ENCODE results near the gene TGFB2. TPM values are rescaled to one million over a fixed set of nuclear protein-coding genes. Genes with fewer than 3 reads are reported as not detected.

The TGFB2 gene
- total RNA-seq, 1 experiment from 2014 or later = 0.34 TPM

DNA sequence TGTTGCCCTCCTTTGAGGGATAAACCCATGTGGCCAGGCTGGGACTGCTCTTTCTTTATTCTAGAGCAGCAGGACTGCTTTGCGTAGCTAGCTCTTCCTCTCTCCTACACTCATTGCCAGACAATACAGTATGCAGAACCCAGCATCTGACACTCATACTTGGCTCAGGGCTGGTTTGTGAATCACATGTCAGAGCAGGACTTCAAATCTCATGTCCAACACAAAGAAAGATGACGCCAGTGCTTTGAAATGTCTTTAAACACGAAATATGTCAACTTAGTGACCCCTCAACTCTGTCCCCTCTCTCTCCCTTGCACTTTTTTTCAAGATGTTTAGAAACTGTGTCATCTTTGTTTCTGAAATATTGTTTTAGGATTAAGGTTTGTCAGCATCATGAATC is 135.0 kb downstream of the TGFB2 start:
- intact Hi-C loops (cut with micrococcal nuclease) = no loop called here
- Histone ChIP-seq H3K36me3 (ENCODE audit: control insufficient read depth in 1 of 2, insufficient read depth in 2 of 2, low read length in 2 of 2) (no peaks in the 10 kb centered on the region), H3K9me3 (ENCODE audit: control insufficient read depth in 1 of 2, insufficient read depth in 1 of 2, low read depth in 1 of 2, low read length in 2 of 2) (no peaks in the 10 kb centered on the region), H3K4me1 (ENCODE audit: control insufficient read depth in 1 of 2, insufficient read depth in 2 of 2, low read length in 2 of 2) (peaks cover 0 to 15% of the 10 kb centered on the region in 2 experiments; a peak in 2 of 4 replicates), H3K4me2 (ENCODE audit: low read length) (no peak overlapping the region), H4K20me1 (ENCODE audit: insufficient read depth) (no peaks in the 10 kb centered on the region), H3K79me2 (ENCODE audit: insufficient read depth, low read length) (no peaks in the 10 kb centered on the region), H3K27ac (ENCODE audit: low read depth, low read length) (no peak overlapping the region), H3K27me3 (ENCODE audit: insufficient read depth, low read length) (no peaks in the 10 kb centered on the region), H2AFZ (ENCODE audit: low read depth, low read length, poor library complexity, severe bottlenecking) (no peak overlapping the region), H3K4me3 (replicated peaks in 1 of 2; ENCODE audit: low read depth in 1 of 2, low read length in 2 of 2) (no peak overlapping the region), H3K9me2 (ENCODE audit: insufficient read depth) (no peaks in the 10 kb centered on the region), H3K9ac (ENCODE audit: low read length) (no peak overlapping the region)
- ATAC-seq (no peak), DNase-seq (ENCODE audit: low read depth, low spot score) (no peak)
- ChIA-PET CTCF (no interaction called here), POLR2A (no interaction called here), RAD21 (ENCODE audit: low non-redundant PET in 1 of 2, low total read pairs in 2 of 2, uncharacterized antibody in 2 of 2, unreplicated experiment in 2 of 2) (no interaction called here)
- no TSS peak for BruUV-seq (replicated peaks)
- TF ChIP-seq EGR1 (IDR thresholded peaks at IDR 0.05; ENCODE audit: low read depth) (no peak), SP1 (IDR thresholded peaks at IDR 0.05; ENCODE audit: low read depth) (no peak), TCF7L2 (IDR thresholded peaks at IDR 0.05; ENCODE audit: borderline replicate concordance, extremely low read depth, insufficient read depth, insufficient read length) (no peak), CBX3 (IDR thresholded peaks at IDR 0.05; ENCODE audit: low read depth) (no peak), ELF1 (IDR thresholded peaks at IDR 0.05; ENCODE audit: borderline replicate concordance, low read depth) (no peak), RAD21 (IDR thresholded peaks at IDR 0.05; ENCODE audit: low read depth) (no peak), JUND (IDR thresholded peaks at IDR 0.05) (no peak), EZH2phosphoT487 (IDR thresholded peaks at IDR 0.05; ENCODE audit: borderline replicate concordance) (no peak), EZH2 (IDR thresholded peaks at IDR 0.05) (no peak), SRF (IDR thresholded peaks at IDR 0.05; ENCODE audit: low read depth) (no peak), POLR2A (IDR thresholded peaks at IDR 0.05; ENCODE audit: borderline replicate concordance, extremely low read depth, insufficient read depth, insufficient read length) (no peak), CEBPB (IDR thresholded peaks at IDR 0.05; ENCODE audit: low read depth) (no peak), ZFX (IDR thresholded peaks at IDR 0.05) (no peak), FOSL1 (IDR thresholded peaks at IDR 0.05; ENCODE audit: low read depth) (no peak), POLR2AphosphoS5 (IDR thresholded peaks at IDR 0.05; ENCODE audit: low read depth, low read length) (no peak), SIN3A (IDR thresholded peaks at IDR 0.05; ENCODE audit: low read depth) (no peak)
- TF ChIP-seq, protein P1, sequence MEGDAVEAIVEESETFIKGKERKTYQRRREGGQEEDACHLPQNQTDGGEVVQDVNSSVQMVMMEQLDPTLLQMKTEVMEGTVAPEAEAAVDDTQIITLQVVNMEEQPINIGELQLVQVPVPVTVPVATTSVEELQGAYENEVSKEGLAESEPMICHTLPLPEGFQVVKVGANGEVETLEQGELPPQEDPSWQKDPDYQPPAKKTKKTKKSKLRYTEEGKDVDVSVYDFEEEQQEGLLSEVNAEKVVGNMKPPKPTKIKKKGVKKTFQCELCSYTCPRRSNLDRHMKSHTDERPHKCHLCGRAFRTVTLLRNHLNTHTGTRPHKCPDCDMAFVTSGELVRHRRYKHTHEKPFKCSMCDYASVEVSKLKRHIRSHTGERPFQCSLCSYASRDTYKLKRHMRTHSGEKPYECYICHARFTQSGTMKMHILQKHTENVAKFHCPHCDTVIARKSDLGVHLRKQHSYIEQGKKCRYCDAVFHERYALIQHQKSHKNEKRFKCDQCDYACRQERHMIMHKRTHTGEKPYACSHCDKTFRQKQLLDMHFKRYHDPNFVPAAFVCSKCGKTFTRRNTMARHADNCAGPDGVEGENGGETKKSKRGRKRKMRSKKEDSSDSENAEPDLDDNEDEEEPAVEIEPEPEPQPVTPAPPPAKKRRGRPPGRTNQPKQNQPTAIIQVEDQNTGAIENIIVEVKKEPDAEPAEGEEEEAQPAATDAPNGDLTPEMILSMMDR (IDR thresholded peaks at IDR 0.05 in 2 of 3, conservative IDR thresholded peaks at IDR 0.05 in 1 of 3; ENCODE audit: borderline replicate concordance in 1 of 3, insufficient read depth in 1 of 3, low read depth in 2 of 3, low read length in 2 of 3) = no peak
- TF ChIP-seq, protein P2, sequence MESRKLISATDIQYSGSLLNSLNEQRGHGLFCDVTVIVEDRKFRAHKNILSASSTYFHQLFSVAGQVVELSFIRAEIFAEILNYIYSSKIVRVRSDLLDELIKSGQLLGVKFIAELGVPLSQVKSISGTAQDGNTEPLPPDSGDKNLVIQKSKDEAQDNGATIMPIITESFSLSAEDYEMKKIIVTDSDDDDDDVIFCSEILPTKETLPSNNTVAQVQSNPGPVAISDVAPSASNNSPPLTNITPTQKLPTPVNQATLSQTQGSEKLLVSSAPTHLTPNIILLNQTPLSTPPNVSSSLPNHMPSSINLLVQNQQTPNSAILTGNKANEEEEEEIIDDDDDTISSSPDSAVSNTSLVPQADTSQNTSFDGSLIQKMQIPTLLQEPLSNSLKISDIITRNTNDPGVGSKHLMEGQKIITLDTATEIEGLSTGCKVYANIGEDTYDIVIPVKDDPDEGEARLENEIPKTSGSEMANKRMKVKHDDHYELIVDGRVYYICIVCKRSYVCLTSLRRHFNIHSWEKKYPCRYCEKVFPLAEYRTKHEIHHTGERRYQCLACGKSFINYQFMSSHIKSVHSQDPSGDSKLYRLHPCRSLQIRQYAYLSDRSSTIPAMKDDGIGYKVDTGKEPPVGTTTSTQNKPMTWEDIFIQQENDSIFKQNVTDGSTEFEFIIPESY (IDR thresholded peaks at IDR 0.05; ENCODE audit: extremely low read depth, insufficient replicate concordance, low read length) = no peak
- TF ChIP-seq, protein P3, sequence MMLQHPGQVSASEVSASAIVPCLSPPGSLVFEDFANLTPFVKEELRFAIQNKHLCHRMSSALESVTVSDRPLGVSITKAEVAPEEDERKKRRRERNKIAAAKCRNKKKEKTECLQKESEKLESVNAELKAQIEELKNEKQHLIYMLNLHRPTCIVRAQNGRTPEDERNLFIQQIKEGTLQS (IDR thresholded peaks at IDR 0.05) = no peak
- TF ChIP-seq, protein P4, sequence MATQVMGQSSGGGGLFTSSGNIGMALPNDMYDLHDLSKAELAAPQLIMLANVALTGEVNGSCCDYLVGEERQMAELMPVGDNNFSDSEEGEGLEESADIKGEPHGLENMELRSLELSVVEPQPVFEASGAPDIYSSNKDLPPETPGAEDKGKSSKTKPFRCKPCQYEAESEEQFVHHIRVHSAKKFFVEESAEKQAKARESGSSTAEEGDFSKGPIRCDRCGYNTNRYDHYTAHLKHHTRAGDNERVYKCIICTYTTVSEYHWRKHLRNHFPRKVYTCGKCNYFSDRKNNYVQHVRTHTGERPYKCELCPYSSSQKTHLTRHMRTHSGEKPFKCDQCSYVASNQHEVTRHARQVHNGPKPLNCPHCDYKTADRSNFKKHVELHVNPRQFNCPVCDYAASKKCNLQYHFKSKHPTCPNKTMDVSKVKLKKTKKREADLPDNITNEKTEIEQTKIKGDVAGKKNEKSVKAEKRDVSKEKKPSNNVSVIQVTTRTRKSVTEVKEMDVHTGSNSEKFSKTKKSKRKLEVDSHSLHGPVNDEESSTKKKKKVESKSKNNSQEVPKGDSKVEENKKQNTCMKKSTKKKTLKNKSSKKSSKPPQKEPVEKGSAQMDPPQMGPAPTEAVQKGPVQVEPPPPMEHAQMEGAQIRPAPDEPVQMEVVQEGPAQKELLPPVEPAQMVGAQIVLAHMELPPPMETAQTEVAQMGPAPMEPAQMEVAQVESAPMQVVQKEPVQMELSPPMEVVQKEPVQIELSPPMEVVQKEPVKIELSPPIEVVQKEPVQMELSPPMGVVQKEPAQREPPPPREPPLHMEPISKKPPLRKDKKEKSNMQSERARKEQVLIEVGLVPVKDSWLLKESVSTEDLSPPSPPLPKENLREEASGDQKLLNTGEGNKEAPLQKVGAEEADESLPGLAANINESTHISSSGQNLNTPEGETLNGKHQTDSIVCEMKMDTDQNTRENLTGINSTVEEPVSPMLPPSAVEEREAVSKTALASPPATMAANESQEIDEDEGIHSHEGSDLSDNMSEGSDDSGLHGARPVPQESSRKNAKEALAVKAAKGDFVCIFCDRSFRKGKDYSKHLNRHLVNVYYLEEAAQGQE (IDR thresholded peaks at IDR 0.05; ENCODE audit: low read depth) = no peak
